Measurements from ENCODE around the gene LGR5. TPM values are rescaled to one million over a fixed set of nuclear protein-coding genes. Genes with fewer than 3 reads are reported as not detected.
"Not testable (repeated sequence)": the region's sequence is repeated elsewhere in the genome, so short reads cannot be mapped to it uniquely, and the experiment has no call there.

Gene LGR5
- total RNA-seq, 4 donors from 2014 or later: 0.19 to 2.4 TPM; not detected in 2

- ATAC-seq (ENCODE audit: low FRiP score): no peak
- no peak for DNase-seq (ENCODE audit: low spot score)
- TF ChIP-seq CTCF (IDR thresholded peaks at IDR 0.05): no peak
Observed at GRCh38 chr12:71472441-71472911, 32.9 kb downstream of the LGR5 start.

DNA sequence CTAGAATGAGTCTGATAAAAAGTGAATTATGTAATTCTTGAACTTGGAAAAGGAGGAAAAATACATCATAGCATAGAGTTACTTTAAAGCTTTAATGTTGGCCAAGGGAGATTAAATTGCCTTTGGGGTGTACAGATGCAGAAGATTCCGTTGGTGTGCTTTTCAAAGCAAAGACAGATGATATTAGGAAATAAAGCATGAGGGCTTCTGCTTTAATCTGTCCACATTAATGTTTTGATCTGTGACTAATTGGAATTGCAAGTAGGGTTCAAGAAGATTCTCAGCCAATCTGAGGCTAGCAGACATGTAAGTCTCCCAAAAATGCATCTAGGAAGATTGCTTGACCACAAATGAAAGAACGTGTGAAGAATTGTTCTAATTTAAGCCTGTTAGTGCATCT, 35.2 kb downstream of the LGR5 start:
- DNase-seq (ENCODE audit: low spot score) (no peak), ATAC-seq (ENCODE audit: low FRiP score) (no peak)
- no peak for TF ChIP-seq CTCF (IDR thresholded peaks at IDR 0.05)

DNA sequence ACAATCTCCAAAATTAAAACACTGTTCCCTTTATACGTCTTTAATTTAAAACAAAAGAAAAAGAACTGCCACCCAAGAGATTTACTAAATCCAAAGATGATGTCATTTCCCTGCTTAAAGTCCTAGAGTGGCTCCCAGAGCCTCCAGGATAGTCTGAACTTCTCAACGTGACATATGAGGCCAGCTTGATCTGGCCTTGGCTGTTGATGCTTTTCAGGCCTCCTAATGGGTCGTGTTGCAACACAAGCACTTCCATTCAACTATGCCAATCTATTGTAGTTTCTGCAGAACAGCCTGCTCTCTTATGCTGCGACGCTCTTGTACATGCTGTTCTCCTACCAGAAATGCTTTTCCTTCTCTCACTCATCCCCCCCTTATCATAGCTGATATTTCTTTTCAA, 35.7 kb downstream of the LGR5 start:
- ATAC-seq (ENCODE audit: low FRiP score): no peak
- no peak for TF ChIP-seq CTCF (IDR thresholded peaks at IDR 0.05)
- DNase-seq (ENCODE audit: low spot score): no peak

DNA sequence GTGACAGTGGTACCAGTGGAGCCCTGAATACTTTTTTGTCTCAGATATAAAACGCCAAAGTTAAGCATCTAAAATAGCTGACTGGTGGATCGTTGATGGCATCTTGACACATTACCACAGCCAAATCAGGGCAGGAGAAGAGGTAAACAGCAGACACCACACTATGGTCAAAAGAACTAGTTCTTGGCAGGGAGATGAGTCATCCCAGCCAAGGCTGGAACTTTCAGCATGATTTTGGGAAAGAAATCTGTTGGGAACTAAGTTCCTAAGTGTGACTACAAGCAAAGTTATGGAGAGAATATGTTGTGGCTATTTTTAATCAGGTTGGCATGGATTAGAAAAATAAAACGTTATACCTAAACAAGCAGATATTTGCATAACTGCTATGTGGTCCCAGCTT, 36.9 kb downstream of the LGR5 start:
- no peak for TF ChIP-seq CTCF (IDR thresholded peaks at IDR 0.05)
- no peak for DNase-seq (ENCODE audit: low spot score)
- no peak for ATAC-seq (ENCODE audit: low FRiP score)

- TF ChIP-seq CTCF (IDR thresholded peaks at IDR 0.05): no peak
Observed at GRCh38 chr12:71477609-71478008, 38.0 kb downstream of the LGR5 start.

DNA sequence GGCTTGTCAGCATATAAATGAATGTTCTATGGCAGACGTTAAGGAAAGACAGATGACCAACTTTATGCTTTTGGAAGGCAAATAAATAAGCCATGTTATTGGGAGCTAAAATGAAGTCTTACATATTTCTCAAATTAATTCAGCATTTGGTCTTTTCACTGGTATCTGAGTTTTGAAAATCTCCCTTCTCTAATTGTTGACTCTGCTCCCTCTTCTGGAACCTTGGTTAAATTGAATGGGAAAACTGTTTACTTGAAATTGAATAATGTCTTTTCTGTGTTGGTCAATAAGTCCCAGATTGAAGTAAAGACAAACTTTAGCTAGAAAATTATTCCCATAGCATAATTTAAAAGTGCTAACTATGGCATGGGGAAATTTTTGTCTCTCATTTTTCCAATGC, 38.7 kb downstream of the LGR5 start:
- no peak for ATAC-seq (ENCODE audit: low FRiP score)
- TF ChIP-seq CTCF (IDR thresholded peaks at IDR 0.05): no peak
- no peak for DNase-seq (ENCODE audit: low spot score)

More at GRCh38 chr12:71477609-71478008, 38.0 kb downstream of the LGR5 start:
- no peak for ATAC-seq (ENCODE audit: low FRiP score)
- DNase-seq (ENCODE audit: low spot score): no peak

DNA sequence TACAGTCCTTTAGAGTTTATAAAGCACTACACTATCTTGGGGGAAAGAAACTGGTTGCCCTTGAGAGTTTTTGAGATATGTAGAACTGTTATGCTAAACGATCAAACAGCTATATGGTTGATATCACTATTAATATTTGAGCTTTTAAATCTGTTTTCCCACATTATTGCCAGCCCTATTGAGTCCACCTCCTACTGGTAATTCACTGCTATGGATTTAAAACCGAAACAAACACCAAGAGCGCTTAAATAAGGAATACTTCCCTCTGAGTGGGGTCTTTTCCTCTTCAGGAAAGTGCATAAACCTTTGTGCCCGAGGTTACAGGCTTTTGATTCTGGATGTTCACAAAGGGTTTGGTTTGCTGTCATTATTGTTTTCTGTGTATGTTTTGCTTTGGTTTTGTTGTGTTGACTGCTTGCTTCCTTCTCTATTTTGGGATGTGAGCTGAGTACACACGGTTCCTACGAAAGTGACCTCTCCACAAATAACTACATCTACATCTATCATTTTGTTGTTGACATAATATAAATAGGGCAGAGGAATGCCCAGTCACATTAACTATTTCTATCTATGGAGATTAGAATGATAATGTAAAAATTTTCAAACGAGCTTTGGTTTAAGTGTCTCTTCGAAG, 44.8 kb downstream of the LGR5 start:
- no peak for TF ChIP-seq CTCF (IDR thresholded peaks at IDR 0.05)
- no peak for ATAC-seq (ENCODE audit: low FRiP score)
- no peak for DNase-seq (ENCODE audit: low spot score)

- not testable (repeated sequence) for ATAC-seq (ENCODE audit: low FRiP score); DNase-seq (ENCODE audit: low spot score)
Observed at GRCh38 chr12:71490844-71491243, 51.2 kb downstream of the LGR5 start.

Data from omental fat pad (tissue), 4 donors.